Measurements from ENCODE around the gene RNASEL.
A peak's percentile ranks its signal among the peaks of the same experiment; 100 is the strongest.

RNASEL gene

DNA sequence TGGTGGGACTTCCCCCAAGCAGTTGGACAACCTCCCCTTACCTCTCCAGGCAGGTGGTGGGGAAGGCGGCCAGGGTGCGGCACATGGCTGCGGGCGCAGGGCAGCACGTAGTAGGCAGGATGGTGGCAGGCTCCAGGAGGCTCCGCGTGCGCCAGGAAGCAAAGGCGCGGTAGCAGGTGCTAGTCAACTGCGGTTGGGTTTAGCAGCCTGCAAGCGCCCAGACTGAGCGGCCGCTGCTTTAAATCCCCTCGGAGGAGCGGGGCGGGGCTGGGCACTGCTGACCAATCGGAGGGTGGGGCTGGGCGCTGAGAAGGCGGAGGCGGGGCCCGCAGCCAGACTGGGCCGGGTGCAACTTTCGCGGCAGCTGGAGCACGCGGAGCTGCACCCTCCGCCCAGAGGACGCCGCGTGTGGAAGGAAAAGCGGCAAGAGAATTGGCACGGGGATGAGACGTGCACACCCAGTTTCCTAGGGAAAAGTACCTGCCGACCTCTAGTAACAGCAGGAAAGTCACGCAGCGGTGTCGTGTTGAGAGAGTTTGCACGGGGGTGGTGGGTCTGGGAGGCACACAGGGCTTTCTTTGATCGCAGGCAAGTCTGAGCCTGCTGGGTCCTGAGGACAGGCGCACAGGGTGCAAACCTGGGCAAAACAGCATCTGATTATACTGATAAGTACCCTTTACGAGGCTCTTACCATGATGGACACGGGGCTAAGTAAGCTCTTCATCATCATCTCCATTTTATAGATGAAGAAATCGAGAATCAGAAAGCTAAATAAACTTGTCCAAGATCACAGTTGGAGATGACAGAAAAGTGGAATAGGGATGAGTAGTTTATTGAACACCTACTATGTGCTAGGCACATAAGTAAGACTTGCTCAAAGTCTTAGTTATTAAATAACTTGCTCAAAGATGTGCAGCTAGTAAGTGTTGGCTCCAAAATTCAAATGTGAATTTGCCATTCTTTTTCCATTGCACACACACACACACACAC, 15.4 kb upstream of the RNASEL start, which contains the start of gene RGS16:
TSS of gene RGS16 (minus strand) at position 215 of the 990 bp plus-strand sequence. CDS start at position 85, 130 bp downstream.
- peak within 1 kb of the TSS; percentile 94 for H3K4me3 ChIP-seq (ENCODE audit: low read depth, low read length)
- TF ChIP-seq, protein P1, sequence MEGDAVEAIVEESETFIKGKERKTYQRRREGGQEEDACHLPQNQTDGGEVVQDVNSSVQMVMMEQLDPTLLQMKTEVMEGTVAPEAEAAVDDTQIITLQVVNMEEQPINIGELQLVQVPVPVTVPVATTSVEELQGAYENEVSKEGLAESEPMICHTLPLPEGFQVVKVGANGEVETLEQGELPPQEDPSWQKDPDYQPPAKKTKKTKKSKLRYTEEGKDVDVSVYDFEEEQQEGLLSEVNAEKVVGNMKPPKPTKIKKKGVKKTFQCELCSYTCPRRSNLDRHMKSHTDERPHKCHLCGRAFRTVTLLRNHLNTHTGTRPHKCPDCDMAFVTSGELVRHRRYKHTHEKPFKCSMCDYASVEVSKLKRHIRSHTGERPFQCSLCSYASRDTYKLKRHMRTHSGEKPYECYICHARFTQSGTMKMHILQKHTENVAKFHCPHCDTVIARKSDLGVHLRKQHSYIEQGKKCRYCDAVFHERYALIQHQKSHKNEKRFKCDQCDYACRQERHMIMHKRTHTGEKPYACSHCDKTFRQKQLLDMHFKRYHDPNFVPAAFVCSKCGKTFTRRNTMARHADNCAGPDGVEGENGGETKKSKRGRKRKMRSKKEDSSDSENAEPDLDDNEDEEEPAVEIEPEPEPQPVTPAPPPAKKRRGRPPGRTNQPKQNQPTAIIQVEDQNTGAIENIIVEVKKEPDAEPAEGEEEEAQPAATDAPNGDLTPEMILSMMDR (IDR thresholded peaks at IDR 0.05; ENCODE audit: borderline replicate concordance, insufficient read depth, low read depth, low read length): no peak

DNA sequence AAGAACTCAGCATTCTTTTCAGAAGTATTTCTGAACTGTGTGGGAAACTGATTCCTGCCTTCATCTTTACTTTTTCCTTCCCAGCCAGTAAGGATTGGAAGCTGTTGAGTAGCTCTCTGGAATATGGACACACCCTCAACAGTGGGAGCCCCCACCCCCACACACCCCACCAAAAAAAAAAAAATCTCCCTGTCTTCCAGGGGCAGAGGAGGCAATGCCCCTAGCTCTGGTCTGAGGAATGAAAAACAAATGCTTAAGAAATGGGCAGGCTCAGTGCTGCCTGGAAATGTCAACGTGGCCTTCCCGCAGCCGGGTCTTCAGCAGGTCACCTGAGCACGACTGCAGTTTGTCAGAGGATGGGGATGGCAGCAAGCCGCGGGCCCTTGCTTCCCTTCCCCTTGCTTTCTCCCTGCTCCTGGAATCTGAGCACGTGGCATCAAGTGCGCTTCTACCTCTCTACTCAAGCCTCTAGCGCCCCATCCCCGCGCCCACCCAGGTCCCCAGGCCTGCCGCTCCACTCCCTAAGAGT, 14.7 kb upstream of the RNASEL start:
- TF ChIP-seq, protein P1 (IDR thresholded peaks at IDR 0.05; ENCODE audit: borderline replicate concordance, insufficient read depth, low read depth, low read length): no peak
- H3K4me3 ChIP-seq (ENCODE audit: low read depth, low read length): peak overlapping the region; percentile 94

DNA sequence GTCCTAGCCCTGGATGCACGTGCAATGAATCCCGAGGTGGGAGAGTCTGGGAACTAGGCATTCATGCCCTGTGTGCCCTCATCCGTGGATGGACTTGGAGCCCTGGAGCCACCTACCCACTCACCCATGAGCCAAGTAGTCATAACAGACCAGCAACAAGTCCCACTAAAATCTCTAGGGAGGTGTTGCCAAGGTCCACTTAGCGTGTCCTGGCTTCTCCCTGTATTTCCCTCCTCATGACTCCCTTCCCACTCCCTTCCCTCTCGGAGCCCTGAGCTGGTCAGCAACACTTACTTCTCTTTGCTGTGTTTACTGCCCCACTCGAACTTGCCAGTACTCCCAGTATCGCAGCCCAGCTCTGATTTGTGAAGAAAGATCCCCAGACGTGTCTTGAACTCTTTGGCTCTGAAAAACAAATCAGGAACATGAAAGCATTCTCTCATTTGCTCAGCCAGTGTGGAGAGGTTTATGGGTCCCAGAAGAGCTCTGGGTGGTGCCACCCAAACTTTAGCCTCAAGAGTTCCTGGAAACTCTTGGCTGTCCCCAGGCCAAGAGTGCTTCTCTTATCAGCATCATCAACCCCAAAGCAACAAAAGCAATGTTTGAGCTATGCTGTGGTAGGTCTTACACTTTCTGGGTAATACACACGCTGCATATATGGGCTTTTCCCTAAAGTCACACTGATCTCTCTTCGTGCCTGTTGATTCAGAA, 14.0 kb upstream of the RNASEL start:
- H3K4me3 ChIP-seq (ENCODE audit: low read depth, low read length): peak overlapping the region; percentile 94
- TF ChIP-seq, protein P1 (IDR thresholded peaks at IDR 0.05; ENCODE audit: borderline replicate concordance, insufficient read depth, low read depth, low read length): no peak

DNA sequence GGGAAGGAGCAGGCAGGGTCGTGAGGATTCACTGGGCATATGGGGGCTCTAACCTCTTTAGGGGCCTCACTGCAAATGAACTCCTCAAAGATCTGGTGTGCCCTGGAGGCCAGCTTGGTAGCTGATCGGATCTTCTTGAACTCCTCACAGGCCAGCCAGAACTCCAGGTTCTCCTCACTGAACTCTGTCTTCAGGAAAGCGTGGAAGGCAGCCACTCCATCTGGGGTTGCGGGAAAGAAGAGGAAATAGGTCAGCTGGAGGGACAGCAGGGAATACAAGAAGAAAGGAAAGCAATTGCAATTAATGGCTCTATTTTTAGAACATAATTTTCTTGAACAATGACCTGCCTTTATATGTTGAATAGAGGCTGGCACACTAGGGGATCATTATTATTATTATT, 12.9 kb upstream of the RNASEL start:
- TF ChIP-seq, protein P1 (IDR thresholded peaks at IDR 0.05; ENCODE audit: borderline replicate concordance, insufficient read depth, low read depth, low read length): no peak
- peak overlapping the region; percentile 94 for H3K4me3 ChIP-seq (ENCODE audit: low read depth, low read length)

DNA sequence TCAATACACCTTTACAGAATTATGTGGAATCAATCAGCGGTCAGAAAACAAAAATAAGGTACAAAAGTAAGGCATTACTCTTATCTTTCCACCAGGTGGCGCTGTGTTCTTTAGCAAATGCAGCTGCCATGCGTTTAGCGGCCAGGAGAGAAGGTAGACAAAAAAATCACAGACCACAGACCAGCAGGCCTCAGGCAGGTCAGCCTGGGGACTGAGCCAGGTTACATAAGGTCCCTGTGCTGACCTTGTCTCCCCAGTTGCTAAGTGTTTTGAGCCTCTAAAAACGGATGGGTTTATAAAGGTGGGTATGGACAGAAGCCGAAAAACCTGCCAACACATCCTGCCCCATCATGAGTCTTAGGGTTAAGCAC, 12.3 kb upstream of the RNASEL start:
- H3K4me3 ChIP-seq (ENCODE audit: low read depth, low read length): peak overlapping the region; percentile 94
- TF ChIP-seq, protein P1 (IDR thresholded peaks at IDR 0.05; ENCODE audit: borderline replicate concordance, insufficient read depth, low read depth, low read length): peak; percentile 62; the same call in 1 of the 2 replicates

DNA sequence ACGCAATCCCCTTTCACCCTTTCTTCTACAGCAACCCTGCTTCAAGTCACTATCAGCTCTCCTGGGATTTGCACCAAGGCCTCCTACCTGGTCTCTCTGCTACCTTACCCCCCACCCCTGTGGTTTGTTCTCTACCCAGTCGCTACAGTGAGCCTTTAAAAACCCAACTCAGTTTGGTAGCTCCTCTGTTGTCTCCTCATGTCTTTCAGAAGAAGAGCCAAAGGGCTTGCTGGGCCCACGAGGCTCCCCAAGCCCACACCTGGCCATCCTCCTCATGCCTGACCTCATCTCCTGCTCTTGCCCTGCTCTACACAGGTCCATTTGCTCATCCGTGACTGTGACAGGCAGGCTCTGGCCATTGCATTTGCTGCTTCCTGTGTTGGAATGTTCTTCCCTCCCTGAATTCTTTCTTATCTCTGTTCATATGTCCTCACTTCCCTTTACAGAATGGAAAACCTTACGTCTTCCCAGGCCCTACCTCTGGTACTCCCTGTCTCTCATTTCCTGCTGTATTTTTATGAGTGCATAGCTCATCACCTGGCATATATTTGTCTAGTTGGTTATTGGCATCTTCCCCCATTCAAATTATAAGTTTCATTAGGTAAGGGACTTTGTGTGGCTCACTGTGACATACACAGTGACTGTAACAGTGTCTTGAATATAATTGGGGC, 11.8 kb upstream of the RNASEL start:
- peak overlapping the region; percentile 33 for H3K4me3 ChIP-seq (ENCODE audit: low read depth, low read length)
- TF ChIP-seq, protein P1 (IDR thresholded peaks at IDR 0.05; ENCODE audit: borderline replicate concordance, insufficient read depth, low read depth, low read length): no peak
